ENCODE results near the gene ZAP70.
A peak's percentile ranks its signal among the peaks of the same experiment; 100 is the strongest.

- no peak for TF ChIP-seq EZH2 (IDR thresholded peaks at IDR 0.05; ENCODE audit: low read depth)
- peak; percentile 99 for TF ChIP-seq CTCF (conservative IDR thresholded peaks at IDR 0.05)
Measured at GRCh38 chr2:97697252-97698235, 15.8 kb upstream of the ZAP70 start.
